NCI-H2029 treated with DMSO at 0.1 percent for 48 hours (cell line): Measurements from ENCODE around the gene KMT2C.
"Not testable (repeated sequence)": the region's sequence is repeated elsewhere in the genome, so short reads cannot be mapped to it uniquely, and the experiment has no call there.

Source experiments
- DNase-seq: peaks from one replicate; lab custom pipeline; 2025; lab: John Stamatoyannopoulos, UW

The KMT2C gene

DNA sequence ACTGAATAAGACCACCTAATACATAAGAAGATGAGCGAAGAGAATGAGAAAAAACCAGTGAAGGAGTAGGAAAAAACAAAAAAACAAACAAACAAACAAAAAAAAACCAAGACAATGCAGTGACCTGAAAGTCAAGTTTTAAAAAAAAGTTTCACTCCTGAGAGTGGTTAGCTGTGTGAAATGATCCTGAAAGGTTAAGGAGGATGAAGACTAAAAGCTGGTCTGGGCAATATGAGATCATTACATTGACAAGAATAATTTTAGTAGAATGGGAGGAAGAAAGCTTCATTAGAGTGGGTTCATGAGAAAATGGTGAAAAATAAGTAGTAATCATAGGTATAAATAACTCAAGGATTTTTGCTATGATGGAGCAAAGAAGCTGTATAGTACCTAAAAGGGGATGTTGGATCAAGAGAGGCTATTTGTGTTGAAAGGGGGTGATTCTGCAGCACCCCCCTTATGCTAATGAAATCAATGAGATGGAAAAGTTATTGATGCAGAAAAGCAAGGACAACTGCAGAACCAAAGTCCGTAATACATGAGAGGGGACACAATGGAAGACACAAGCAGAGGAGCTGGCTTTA lies 80.2 kb downstream of the KMT2C start:
- no peak for DNase-seq

- no peak for DNase-seq
These were observed 81.7 kb downstream of the KMT2C start for GRCh38 chr7:152354061-152354460.

- DNase-seq: not testable (repeated sequence)
These were observed 82.5 kb downstream of the KMT2C start for GRCh38 chr7:152353281-152353680.

DNA sequence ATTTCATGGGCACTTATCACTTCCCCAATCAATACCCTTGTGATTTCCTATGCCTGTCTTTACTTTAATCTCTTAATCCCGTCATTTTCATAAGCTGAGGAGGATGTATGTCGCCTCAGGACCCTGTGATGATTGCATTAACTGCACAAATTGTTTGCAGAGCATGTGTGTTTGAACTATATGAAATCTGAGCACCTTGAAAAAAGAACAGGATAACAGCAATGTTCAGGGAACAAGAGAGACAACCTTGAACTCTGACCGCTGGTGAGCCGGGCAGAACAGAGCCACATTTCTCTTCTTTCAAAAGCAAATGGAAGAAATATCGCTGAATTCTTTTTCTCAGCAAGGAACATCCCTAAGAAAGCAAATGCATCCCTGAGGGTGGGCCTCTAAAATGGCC lies 84.1 kb downstream of the KMT2C start:
- not testable (repeated sequence) for DNase-seq

GRCh38 chr7:152351168-152351567 lies 84.6 kb downstream of the KMT2C start:
- no peak for DNase-seq

DNA sequence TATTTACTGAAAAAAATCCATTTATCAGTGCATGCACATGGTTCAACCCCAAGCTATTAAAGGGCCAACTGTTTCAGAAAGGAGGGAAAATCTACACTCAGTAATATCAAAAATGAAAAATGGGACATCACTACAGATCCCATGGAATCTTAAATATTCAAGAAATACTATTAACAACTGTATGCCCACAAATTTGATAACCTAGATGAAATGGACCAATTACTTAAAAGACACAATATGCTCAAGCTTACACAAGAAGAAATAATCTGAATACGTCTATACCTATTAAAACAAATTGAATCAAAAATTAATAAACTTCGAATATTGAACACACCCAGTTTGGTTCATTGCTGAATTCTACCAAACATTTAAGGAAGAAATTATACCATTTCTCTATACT lies 87.9 kb downstream of the KMT2C start:
- DNase-seq: no peak

DNA sequence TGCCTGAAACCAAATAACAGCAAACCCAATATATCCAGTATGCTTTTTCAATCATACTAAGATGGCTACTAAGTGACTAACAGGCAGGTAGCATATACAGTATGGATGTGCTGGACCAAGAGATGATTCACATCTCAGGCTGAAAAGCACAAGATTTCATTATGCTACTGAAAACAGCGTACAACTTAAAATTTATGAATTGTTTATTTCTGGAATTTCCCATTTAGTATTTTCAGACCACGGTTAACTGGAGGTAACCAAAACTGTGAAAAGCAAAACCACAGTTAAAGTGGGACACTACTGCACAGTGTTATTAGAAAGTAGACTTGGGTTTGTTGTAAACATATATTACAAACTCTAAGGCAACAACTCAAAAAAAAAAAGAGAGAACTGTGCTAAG lies 91.5 kb downstream of the KMT2C start:
- DNase-seq: no peak

DNA sequence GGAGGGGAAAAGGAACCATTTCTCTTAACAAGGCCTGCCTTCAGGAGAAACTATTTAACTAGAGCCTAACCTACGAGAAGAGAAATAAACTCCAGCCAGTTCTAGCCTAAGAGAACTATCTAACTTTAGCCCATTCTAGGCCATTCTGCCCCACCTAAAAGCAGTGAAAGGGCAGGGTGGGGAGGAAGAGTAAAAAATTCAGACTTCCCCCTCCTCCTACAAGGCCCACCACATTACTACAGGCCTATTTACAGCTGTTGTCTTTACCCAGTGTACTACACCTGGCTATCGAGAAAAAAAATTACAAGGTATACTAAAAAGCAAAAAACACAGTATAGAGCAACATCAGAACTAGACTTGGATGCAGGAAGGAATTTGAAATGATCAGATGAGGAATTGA lies 93.0 kb downstream of the KMT2C start:
- DNase-seq: no peak

GRCh38 chr7:152341914-152342236 lies 93.9 kb downstream of the KMT2C start:
- DNase-seq: no peak

DNA sequence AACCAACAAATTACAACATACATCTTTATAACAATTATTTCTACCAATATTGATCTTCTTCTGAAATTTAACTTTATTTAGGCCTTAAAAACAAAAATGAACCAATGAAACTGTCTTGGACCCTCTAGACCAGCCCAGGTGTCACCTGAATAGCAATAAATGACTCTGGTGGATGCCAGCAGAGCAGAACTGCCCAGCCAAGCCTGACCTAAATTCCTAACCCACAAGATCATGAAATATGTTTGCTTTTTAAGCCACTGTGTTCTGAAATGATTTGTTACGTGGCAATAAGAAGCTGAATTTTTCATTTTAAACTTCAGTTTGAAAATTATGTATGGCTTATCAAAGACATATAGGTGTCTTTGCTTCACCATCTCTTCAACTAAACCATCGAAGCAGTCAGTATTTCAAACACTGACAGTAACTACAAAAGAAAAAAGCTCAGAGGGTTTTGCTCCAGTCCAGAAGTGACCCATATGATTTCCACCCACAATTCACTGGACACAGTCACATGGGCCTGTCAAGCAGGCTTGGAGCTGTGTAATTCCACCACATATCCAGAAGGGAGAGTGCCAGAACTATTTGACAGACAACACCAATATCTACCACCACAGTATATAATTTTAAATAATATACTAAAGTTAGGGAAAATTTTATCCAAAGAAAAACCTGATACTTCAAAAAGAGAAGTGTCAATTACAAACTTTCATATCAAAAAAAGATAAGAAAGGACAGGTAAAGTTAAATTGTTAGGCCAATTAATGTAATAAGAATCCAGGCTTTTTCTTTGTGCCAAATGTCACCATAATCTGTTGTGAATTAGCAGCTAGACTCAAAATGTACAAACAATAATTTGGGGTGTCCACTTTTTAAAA lies 94.5 kb downstream of the KMT2C start:
- peak; percentile 22 for DNase-seq

DNA sequence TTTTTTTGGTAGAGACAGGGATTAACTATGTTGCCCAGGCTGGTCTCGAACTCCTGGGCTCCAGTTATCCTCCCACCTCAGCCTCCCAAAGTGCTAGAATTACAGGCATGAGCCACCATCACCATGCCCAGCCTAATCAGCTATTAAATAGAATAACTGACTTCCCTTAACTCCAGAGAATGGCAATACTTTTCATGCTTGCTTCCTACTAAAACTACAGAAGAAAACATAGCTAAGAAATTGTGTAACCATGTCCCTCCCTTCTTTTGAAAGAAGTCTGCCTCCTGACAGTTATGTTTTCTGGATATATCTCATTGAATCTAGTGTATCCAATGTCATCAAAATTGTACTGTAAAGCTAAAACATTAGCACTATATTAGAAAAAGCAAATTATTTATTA lies 95.6 kb downstream of the KMT2C start:
- DNase-seq: no peak

DNA sequence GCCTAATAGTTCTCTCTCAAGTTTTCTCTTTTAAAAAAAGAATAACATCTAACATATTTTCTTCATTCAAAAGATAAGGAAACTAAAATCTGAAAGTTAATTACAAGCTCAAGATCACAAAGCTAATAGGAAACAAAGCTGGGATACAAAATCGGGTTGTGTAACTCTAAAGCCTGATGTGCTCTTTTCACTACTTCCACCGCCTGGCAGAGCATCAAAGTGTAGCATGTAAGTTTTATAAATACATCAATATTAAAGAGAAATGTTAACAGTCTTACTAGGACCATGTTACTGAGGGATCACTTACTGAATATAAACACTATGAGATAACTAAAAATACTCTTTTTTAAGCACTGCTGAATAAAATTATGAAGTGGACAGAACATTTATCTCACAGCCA lies 97.2 kb downstream of the KMT2C start:
- DNase-seq: no peak

DNA sequence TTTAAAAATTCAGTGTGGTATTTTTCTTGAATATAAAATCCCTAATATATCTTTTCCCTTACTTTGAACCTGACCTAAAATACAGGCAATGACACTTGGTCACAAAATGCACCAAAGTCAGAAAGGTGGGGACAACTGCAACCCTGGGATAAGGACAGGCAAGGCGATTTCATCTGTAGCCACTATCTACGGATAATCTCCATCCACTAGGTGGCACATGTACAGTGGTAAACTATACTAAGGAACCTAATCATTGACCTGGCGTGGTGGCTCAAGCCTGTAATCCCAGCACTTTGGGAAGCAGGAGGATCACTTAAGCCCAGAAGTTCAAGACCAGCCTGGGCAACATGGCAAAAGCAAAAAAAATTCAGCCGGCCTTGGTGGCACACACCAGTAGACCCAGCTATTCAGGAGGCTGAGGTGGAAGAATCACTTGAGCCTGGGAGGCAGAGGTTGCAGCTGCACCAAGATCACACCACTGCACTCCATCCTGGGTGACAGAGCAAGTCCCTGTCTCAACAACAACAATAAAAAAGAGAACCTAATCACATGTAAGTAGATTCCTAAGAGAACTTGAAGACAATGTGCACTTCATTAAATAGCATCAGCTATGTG lies 98.9 kb downstream of the KMT2C start:
- peak; percentile 13 for DNase-seq

DNA sequence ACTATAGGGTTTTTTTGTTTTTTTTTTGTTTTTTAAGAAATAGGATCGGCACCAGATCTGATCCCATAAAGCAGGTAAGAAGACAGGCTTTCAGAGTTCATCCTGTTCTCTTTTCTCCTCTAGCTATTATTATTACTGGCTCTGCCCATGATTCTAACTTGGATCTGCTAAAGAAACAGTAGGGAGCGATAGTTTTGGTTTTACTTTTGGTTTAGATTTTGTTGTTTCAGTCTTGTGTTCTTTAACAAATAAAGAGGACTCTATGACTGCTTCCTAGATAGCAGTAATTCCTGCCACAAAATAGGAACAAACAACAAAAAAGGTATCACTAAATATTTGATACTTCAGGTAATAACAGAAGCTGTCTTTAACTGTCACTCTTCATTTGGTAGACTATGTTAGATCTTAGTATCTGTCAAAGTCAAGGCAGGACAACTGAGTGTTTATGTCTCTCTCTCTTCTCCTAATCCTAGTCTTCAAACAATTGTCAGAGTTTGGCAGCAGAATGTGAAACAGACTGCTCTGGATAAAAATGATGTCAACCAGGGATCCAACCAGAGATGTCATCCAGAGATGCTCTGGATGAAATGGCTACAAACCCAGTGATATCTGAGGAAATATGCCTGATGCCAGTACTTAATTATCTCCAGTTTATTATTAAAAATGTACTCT lies 99.8 kb downstream of the KMT2C start:
- no peak for DNase-seq

- no peak for DNase-seq
These were observed 102.7 kb downstream of the KMT2C start for GRCh38 chr7:152333134-152333533.

DNA sequence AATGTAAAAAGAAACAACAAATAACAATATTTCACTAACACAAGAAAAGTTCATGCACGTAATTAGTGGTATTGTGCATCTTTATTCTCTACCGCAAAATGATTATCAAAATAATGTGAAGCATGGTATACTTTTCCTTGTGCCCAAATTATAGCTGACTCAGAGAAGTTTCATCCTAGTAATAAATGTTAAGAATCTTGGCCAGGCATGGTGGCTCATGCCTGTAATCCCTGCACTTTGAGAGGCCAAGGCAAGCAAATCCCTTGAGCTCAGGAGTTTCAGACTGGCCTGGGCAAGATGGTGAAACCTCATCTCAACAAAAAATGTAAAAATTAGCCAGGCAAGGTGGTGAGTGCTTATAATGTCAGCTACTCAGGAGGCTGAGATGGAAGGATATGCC lies 105.0 kb downstream of the KMT2C start:
- no peak for DNase-seq

DNA sequence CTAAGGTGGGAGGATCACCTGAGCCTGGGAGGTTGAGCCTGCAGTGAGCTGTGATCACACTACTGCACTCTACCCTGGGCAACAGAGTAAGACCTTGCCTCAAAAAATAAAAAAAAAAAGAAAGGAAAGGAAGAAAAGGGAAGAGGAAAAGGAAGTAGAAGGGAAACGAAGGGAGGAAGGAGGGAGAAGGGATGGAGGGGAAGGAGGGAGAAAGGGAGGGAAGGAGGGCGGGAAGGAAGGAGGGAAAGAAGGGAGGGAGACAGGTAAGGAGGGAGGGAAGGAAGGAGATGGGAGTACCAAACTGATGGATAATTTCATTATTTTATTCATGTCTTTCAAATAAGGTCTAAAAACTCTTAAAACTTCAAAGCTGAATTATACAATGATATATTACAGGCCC lies 106.3 kb downstream of the KMT2C start:
- no peak for DNase-seq

DNA sequence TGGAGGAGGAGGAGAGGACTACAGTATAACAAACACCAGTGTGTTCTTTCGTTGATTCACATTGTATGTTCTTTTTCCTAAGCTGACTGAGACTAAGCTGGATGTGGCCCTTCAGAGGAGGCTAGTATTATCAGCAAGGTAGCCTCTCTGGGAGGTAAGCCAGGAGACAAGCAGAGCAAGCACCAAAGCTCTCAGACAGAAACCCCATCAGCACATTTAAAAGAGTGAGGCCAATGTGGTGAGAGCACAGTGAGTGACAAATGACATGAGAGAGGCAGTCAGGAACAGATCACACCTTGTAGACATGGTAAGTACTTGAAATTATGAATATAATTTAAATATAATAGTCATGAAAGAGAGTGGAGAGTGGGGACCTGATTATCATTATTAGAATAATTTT lies 107.6 kb downstream of the KMT2C start:
- no peak for DNase-seq

DNA sequence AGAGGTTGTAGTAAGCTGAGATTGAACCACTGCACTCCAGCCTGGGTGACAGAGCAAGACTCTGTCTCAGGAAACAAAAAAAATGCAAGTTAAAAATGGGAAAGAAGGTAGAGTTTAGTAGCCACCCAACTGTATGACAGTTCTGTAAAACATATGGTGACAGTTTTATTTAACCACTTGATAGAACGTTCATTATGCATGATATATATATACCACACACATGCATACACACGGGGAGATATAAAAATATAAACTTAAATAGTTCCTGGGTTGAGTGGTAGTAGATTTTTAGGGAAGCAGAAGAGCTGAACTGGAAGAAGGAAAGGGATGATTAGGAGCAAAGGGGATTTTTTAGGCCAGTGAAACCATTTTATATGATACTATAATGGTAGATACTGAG lies 120.0 kb downstream of the KMT2C start:
- no peak for DNase-seq

DNA sequence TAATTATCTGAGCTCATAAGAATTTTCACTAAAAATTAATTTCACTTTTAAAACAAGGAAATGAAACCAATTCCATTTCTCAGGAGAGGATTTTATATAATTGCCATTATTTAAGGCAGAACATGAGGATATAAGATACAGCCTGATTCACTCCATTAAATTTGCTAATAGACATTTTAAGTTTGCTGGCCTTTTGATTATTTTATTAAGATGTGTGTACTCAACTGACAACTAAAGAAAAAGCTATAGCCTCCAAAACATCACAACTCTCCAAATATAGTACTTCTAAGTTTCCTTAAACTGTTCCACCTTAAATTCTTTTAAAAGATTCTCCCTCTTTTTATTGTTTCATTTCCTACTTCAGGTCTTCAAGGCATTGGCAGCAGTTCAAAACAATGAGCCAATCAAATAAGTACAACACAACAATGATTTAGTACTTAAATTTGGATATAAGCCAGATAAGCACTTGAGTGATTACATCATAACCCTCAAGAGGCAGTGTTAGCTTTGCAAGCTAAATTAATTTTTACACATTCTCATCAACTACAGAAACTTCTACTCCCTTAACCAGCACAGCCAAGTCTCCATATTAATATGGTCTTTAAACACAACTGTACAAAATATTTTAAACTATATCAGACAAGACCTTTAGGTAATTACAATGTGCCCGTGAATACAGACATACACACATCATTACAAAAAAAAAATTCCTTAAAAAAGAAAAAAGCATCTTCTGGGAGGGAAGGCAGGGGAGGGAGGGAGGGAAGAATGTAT lies 121.8 kb downstream of the KMT2C start:
- DNase-seq: peak; percentile 93

DNA sequence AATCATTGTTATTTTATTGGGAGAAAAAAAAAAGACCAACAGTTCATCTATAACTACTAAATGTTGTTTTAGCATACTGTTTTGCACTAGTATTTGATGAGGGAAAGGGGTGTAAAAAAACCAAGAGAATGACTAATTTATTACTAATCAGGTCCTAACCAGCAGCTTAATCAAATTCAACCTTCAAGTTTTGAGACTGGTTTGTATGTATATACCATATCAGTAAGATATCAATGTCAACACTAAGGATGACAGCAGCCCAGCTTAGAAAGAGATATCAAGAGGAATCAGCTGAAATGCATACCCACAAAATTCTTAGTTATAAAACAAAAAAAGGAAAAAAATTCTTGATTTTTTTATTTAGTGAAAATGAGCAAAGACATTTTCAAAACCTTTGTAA lies 122.6 kb downstream of the KMT2C start:
- DNase-seq: no peak

GRCh38 chr7:152312316-152312715 lies 123.5 kb downstream of the KMT2C start:
- DNase-seq: no peak
